Anterior cingulate cortex (tissue), 58 donors: ENCODE results near the gene EMX2.

Source experiments
- DNase-seq, 58 donors: peaks; one replicate each; lab custom pipeline; 2025; lab: John Stamatoyannopoulos, UW

EMX2 gene

GRCh38 chr10:117531371-117532002 is 11.1 kb upstream of the EMX2 start:
- no peak for DNase-seq

GRCh38 chr10:117532003-117532385 is 10.6 kb upstream of the EMX2 start:
- no peak for DNase-seq

GRCh38 chr10:117532451-117533107 is 10.0 kb upstream of the EMX2 start:
- DNase-seq, result no peak

GRCh38 chr10:117533507-117534281 is 8.9 kb upstream of the EMX2 start:
- DNase-seq, result no peak

GRCh38 chr10:117534321-117535297 is 7.9 kb upstream of the EMX2 start:
- no peak for DNase-seq

- no peak for DNase-seq
These were observed 7.1 kb upstream of the EMX2 start for GRCh38 chr10:117535298-117536071.

GRCh38 chr10:117536072-117536865 is 6.3 kb upstream of the EMX2 start:
- no peak for DNase-seq

- DNase-seq, result no peak
These were observed 5.6 kb upstream of the EMX2 start for GRCh38 chr10:117536866-117537435.

- no peak for DNase-seq
These were observed 5.1 kb upstream of the EMX2 start for GRCh38 chr10:117537436-117537903.

GRCh38 chr10:117537904-117538524 is 4.5 kb upstream of the EMX2 start:
- no peak for DNase-seq

GRCh38 chr10:117539361-117539773 is 3.2 kb upstream of the EMX2 start:
- DNase-seq, result peak in 3 of 58 donors; percentile 20 to 45 (median 30)

- no peak for DNase-seq
These were observed 2.5 kb upstream of the EMX2 start for GRCh38 chr10:117539903-117540639.

GRCh38 chr10:117540640-117541404 is 1.7 kb upstream of the EMX2 start:
- DNase-seq, result no peak

- peak in 38 of 58 donors; percentile 18 to 75 (median 39) for DNase-seq
These were observed 1.1 kb upstream of the EMX2 start for GRCh38 chr10:117541405-117541908.

GRCh38 chr10:117541909-117542705 is 439 bp upstream of the EMX2 start:
- peak in 45 of 58 donors; percentile 23 to 78 (median 54) for DNase-seq
